ENCODE data around the gene CRYGN.

The CRYGN gene

GRCh38 chr7:151388430-151388829 is 51.5 kb downstream of the CRYGN start:
- TF ChIP-seq POLR2AphosphoS5 (IDR thresholded peaks at IDR 0.05; ENCODE audit: low read depth, low read length) (no peak), SIN3A (IDR thresholded peaks at IDR 0.05; ENCODE audit: borderline replicate concordance, insufficient read depth, low read length) (no peak), FOXP2 (optimal IDR thresholded peaks at IDR 0.05; ENCODE audit: borderline replicate concordance, extremely low read depth, extremely low read length, insufficient read depth) (no peak), REST (IDR thresholded peaks at IDR 0.05; ENCODE audit: insufficient read depth in 1 of 2, low read depth in 2 of 2, low read length in 2 of 2) (no peak), TAF1 (IDR thresholded peaks at IDR 0.05; ENCODE audit: borderline replicate concordance, insufficient read depth, low read length) (no peak)

- no peak for TF ChIP-seq TAF1 (IDR thresholded peaks at IDR 0.05; ENCODE audit: borderline replicate concordance, insufficient read depth, low read length)
- no peak for TF ChIP-seq SIN3A (IDR thresholded peaks at IDR 0.05; ENCODE audit: borderline replicate concordance, insufficient read depth, low read length)
- no peak for TF ChIP-seq POLR2AphosphoS5 (IDR thresholded peaks at IDR 0.05; ENCODE audit: low read depth, low read length)
- TF ChIP-seq FOXP2 (optimal IDR thresholded peaks at IDR 0.05; ENCODE audit: borderline replicate concordance, extremely low read depth, extremely low read length, insufficient read depth), result no peak
- TF ChIP-seq REST (IDR thresholded peaks at IDR 0.05; ENCODE audit: insufficient read depth in 1 of 2, low read depth in 2 of 2, low read length in 2 of 2), result no peak
Measured at GRCh38 chr7:151388007-151388297, 52.0 kb downstream of the CRYGN start.

- no peak for TF ChIP-seq REST (IDR thresholded peaks at IDR 0.05; ENCODE audit: insufficient read depth in 1 of 2, low read depth in 2 of 2, low read length in 2 of 2)
- TF ChIP-seq TAF1 (IDR thresholded peaks at IDR 0.05; ENCODE audit: borderline replicate concordance, insufficient read depth, low read length), result no peak
- TF ChIP-seq SIN3A (IDR thresholded peaks at IDR 0.05; ENCODE audit: borderline replicate concordance, insufficient read depth, low read length), result no peak
- no peak for TF ChIP-seq FOXP2 (optimal IDR thresholded peaks at IDR 0.05; ENCODE audit: borderline replicate concordance, extremely low read depth, extremely low read length, insufficient read depth)
- no peak for TF ChIP-seq POLR2AphosphoS5 (IDR thresholded peaks at IDR 0.05; ENCODE audit: low read depth, low read length)
Measured at GRCh38 chr7:151387161-151388006, 52.6 kb downstream of the CRYGN start.

GRCh38 chr7:151386301-151387160 is 53.4 kb downstream of the CRYGN start:
- TF ChIP-seq FOXP2 (optimal IDR thresholded peaks at IDR 0.05; ENCODE audit: borderline replicate concordance, extremely low read depth, extremely low read length, insufficient read depth), result no peak
- no peak for TF ChIP-seq SIN3A (IDR thresholded peaks at IDR 0.05; ENCODE audit: borderline replicate concordance, insufficient read depth, low read length)
- no peak for TF ChIP-seq POLR2AphosphoS5 (IDR thresholded peaks at IDR 0.05; ENCODE audit: low read depth, low read length)
- no peak for TF ChIP-seq REST (IDR thresholded peaks at IDR 0.05; ENCODE audit: insufficient read depth in 1 of 2, low read depth in 2 of 2, low read length in 2 of 2)
- no peak for TF ChIP-seq TAF1 (IDR thresholded peaks at IDR 0.05; ENCODE audit: borderline replicate concordance, insufficient read depth, low read length)
